HG03439 (cell line): ENCODE results near the gene DDR1.

Source experiments
- ATAC-seq: cut with Tn5 transposase; IDR thresholded peaks from one replicate; pipeline ENCODE4 v1.9.1; 2021; ENCODE audit warnings: mild to moderate bottlenecking, moderate library complexity; ENCODE audit not compliant: unreplicated experiment

Gene DDR1

DNA sequence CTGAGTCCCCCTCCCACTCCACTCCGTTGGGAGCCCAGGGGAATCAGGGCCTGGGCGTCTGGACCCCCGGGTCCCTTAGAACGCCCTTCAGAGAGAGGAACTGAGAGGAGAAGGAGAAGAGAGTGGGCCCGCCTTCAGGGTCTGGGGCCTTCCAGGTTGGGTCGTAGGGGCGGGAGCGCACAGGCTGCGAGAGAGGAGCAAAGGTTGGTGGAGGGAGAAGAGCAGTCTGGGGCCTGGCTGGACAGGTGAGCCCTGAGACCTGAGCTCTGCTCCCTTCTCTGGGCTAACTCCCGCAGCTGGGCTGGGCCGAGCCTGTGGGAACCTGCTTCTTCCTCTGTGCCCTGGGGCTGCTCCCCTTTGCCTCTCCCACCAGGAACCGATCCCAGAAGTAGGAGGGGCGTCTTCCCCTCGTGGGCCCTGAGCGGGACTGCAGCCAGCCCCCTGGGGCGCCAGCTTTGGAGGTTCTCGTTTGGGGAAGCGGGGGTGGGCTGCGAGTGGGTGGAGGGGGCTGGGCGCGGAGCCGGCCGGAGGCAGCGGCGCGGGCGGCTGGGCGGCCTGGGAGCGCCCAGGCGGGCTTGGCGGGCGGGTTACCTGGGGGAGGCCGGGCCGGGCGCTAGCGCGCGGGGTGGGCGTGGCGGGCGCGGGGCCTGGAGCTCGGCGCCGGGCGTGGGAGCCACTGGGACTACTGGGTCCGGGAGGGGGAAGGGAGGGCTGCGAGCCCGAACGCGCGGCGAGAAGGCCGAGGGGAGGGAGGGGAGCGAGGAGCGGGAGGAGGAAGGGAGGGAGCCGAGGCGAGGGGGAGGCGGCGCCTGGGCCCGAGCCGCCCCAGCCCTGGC lies at the start of gene DDR1:
TSS of gene DDR1 (plus strand) at position 835 of the 836 bp plus-strand sequence. CDS start 4,211 bp downstream, outside the sequence.
- ATAC-seq = no peak

DNA sequence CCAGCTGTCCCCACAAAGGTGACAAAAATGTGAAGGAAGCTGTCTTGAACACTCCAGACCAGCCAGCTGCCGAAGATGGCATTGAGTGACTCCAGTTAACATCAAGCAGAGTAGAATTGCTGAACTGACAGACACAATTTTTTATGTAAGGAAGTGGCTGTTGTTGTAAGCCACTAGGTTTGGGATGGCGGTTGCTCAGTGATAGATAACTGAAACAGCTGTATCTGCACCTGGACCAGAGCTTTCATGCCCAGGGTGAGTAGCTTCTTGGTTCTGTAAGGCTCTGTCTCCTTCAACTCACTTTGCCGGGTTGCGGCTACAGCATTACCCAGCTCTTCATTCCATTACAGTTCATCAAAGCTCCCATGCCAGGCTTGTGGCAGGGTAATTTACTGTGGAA lies 49.7 kb upstream of the DDR1 start:
- ATAC-seq = no peak

DNA sequence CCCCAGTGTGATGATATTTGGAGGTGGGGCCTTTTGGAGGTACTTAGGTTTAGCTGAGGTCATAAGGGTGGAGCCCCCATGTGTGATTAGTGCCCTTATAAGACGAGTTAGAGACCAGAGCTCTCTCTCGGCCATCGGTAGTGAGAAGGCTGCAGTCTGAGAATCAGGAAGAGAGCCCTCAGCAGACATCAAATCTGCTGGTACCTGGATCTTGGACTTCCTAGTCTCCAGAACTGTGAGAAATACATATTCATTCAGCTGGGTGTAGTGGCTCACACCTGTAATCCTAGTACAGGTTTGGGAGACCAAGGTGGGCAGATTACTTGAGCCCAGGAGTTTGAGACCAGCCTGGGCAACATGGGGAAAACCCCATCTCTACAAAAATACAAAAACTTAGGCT lies 48.7 kb upstream of the DDR1 start:
- no peak for ATAC-seq

DNA sequence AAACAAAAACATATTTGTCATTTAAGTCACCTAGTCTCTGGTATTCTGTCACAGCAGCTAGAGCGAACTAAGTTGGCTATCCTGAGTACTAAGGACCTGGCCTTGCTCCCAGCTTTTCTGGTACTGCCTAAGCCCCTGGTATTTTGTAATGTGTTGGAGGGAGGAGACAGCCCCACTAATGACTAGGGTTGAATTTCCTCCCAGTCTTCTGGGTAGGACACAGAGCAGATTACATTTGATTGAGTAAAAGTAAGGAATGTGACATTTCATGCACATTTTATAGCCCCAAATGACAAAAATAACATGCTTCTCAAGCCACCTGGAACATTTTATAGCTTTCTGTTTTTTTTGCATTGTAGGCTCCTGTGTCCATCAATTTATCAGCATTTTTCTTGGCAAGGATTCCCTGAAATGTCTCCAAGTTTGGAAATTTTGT lies 47.9 kb upstream of the DDR1 start:
- no peak for ATAC-seq

DNA sequence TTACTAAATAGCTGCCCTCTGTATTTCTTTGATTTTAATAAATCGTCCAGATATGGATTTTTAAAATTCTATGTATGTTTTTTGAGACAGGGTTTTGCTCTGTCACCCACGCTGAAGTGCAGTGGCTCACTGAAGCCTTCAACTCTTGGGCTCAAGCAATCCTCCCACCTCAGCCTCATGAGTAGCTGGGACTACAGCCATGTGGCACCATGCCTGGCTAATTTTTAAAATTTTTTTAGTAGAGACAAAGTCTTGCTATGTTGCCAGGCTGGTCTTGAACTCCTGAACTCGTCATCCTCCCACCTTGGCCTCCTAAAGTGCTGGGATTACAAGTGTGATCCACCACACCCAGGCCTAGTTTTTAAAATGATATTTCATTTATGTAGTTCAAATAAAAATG lies 47.4 kb upstream of the DDR1 start:
- no peak for ATAC-seq

DNA sequence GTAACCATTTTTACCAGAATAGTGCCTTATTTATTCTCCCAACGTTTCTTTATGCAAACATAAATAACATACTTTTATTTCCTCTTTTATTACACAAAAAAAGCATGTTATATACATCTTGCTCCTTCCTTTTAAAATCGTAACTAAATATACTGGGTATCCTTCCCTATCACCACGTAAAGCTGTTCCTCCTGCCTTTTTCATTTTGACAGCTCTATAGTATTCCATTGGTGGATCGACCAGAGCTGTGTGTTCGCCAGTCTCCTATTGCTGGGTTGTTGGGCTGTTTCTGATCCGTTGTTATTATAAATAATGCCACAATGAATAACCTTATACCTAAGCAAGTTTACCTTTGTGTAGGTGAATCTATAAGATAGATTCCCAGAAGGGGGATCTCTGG lies 46.9 kb upstream of the DDR1 start:
- no peak for ATAC-seq

DNA sequence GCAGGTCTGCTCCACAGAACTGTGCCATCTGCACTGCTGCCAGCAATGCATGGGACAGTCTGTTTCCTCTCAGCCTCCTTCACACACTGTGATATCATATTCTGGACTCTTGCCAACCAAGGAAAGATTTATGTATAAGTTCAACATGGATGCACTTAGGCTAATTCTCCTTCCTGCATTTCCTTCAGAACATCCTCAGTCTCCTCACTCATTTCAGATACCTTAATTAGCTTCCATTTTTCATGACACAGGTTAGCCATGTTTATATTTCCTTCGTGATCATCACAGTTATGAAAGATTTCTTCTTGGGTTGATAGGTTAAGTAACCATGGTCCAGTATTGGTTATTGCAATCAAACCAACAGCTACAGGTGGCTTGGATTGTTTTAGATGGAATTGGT lies 46.4 kb upstream of the DDR1 start:
- ATAC-seq = no peak

DNA sequence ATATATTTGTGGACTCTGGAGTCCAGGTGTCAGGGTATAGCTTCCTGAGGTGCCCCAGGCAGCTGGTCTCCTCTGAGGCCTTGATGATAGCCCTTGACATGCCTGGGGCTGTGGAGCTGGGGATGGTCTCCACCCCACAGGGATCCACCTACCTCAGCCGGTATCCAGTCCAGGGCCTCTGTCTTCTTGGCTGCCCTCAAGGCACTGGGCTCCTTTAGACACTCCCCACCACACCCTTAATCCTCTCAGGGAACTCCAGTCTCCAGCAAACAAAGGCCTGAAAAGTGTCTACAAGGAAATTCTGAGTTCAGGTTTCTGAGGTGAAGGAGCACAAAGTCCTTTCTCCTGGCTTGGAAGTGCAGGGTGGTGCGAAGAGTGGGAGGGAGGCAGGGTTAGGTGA lies 44.6 kb upstream of the DDR1 start:
- no peak for ATAC-seq

DNA sequence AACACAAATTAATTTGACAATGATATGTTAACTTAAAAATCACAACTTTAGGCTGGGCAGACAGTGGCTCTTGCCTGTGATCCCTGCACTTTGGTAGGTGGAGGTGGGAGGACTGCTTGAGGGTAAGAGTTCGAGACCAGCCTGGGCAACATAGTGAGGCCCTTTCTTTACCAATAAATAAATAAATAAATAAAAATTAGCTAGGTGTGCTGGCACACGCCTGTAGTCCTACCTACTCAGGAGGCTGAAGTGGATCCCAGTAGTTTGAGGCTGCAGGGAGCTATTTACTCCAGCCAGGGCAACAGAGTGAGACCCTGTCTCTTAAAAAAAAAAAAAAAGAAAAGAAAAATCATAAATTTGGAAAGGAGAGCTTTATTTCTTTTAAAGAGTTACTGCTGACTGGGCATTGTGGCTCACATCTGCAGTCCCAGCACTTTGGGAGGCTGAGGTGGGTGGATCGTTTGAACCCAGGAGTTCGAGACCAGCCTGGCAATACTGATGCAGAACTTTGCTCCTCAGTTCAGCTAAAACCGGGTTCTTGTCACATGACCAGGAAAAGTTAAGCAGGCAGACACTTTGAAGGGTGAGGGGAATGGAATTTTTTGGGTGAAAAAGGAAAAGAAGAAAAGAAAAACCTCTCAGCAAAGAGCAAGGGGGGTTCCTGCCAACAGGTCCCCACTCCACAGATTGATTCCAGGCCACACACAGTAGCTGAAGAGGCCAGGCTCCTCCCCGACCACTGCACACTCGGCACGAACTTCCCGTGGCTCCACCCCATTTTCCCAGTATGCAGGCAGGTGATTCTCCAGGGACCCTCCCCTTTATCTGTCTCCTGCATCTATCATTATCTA lies 44.0 kb upstream of the DDR1 start:
- ATAC-seq = no peak

DNA sequence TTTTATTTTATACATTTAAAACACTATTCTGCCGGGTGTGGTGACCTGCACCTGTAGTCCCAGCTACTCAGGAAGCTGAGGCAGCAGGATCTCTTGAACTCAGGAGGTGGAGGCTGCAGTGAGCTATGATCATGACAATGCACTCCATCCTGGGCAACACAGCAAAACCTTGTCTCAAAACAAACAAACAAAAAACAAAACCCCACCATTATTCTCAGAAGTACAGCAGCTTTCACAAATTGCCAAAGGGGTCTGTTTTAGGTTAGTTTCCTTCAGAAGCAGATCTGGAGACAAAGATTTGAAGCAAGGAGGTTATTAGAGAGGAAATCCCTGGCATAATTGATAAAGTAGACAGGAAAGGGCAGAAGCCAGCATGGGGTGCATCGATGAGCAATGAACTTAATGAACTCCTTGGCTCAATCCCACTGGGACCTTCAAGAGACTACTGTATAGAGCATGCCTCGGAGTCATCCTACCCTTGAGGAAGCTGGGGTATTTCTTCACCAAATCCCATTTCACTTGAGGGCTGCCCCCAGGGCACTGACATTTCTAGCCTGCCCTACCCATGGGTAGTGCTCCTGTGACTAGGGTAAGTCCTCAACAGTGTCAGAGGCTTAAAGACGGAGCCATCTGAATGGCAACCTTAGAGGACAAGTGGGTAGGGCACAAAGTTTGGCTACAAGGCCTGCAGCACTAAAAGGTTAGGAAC lies 43.2 kb upstream of the DDR1 start:
- no peak for ATAC-seq

DNA sequence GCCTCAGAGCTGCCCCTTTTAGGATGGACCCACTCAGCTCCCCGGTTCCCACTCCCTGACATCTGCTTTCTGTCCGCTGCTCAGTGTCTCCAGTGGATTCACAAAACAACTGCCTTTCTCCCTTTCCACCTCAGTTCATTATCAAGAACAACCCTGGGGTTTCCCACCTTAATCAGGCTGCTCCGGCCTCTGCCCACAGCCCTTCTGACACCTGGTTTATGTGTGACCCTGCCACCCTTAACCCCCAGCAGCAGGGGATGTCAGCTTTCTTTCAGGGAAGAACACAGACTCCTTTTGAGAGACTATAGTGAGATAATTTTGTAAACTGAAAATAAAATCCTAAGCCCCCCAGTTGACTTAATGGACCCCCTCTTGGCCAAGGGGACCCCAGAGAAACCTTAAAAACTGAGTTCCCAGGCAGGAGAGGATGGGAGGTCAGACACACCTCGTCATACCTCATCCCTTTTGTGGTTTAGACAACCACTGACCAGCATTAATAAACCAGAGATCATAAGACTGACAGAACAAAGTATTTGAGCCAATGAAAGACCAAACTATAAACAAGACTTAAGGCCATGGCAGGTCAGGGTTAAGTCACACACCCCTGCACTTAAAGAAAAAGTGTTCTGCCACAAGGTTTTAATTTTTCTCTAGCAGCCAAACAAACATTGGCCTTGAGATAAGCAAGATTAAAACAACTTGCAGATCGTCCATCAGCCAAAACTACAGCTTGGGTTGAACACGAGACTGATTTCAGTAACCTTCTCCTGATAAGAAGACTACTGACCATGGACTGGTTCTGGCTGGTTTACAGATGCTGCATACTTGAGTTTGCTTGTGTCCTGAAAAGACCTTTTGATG lies 42.4 kb upstream of the DDR1 start:
- ATAC-seq = no peak

DNA sequence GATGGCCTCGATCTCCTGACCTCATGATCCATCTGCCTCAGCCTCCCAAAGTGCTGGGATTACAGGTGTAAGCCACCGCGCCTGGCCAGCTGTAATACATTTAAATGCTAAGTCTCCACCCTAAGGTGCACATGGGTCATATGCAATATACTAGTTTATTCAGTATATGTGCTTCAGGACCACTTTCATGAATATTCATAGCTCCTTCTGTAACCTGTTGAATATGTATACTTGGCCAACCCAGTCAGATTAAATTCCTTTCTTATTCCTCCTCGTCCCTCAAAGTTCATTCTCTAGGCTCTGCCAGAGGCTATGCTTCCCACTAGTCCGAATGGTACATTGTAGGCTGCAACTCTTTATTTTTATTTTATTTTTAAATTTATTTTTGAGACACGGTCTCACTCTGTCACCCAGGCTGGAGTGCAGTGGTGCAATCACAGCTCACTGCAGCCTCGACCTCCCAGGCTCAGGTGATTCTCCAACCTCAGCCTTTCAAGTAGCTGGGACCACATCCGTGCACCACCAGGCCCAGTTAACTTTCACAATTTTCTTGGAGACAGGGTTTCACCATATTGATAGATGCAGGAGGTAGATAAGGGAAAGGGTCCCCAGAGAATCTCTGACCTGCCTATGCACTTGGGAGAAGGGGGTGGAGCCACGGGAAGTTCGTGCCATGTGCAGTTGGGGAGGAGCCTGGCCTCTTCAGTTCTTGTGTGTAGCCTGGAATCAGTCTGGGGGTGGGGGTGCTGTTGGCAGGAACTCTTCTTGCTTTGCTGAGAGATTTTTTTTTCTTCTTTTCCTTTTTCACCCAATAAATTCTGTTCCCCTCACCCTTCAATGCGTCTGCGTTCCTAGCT lies 41.3 kb upstream of the DDR1 start:
- ATAC-seq = no peak

DNA sequence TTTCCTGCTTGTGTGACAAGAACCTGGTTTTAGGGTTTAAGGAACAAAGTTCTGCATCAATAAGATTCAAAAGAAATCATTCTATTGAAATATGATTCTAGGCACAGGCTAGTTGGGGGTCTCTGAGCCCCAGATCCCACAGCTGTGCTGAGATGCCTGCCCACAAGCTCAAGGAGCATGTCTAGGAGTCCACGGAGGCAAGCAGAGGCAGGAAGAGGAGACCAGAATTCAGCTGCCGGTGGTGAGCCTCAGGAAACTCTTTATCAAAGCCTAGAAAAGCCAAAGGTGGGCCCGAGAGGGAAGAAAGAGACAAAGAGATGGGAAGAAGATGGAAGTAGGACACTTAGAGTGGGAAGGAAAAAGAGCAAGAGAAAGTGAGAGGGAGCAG lies 40.7 kb upstream of the DDR1 start:
- ATAC-seq = no peak

DNA sequence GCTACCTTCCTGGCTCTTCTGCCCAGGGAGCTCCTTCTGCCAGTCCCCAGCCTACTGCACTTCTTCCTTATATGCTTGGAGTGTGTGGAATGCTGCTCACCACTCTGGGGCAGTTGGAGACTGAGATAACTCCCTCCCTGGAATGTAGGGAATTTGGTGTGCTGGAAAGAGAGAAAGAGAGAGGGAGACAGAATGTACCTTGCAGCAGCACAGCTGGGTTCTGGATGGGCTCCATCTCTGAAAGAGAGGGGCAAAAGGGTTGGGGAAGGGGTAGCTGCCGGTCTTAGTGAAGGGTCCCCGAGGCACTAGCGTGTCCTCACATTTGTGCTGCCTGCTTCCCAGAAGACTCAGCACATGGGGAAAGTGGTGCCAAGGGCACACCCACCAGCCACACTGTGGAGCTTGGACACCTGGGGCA lies 40.2 kb upstream of the DDR1 start:
- ATAC-seq = no peak

DNA sequence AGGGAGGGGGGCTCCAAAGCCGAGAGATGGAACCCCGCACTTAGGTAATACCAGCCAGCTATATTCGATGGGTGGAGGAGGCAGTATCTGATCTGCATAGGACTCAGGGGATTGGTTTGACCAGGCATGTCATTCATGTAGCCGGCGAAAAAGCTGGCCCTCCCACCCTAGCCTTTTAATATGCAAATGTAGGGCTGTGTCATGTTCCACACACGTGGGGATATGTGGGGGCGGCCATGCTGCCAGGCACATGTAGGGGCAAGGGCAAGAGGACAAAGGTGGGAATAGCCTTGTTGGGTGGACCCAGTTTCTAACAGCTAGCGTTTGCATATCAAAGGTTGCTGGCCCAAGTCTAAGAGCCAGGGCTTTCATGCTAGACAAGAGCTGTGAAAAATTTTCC lies 39.1 kb upstream of the DDR1 start:
- ATAC-seq = no peak

DNA sequence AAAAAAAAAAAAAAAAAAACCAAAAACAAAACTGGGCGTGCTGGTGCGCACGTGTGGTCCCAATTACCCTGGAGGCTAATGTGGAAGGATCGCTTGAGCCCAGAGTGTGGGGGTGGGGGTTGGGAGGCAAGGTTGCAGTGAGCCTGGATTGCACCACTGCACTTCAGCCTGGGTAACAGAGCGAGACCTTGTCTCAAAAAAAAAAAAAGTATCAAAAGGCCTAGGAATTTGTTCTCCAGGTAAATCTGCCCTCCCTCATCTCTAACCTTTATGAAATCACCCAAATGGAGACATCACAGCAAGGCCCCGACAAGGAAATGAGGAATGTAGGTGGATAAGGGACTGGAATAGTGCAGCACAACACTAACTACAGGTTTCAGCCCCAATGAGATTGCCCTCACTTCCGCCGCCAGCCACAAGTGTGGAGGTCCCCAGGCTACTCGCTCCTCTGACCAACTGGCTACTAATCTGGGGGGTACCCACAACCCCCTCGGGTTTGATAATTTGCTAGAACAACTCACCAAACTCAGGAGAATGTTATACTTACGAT lies 36.8 kb upstream of the DDR1 start:
- ATAC-seq = no peak

DNA sequence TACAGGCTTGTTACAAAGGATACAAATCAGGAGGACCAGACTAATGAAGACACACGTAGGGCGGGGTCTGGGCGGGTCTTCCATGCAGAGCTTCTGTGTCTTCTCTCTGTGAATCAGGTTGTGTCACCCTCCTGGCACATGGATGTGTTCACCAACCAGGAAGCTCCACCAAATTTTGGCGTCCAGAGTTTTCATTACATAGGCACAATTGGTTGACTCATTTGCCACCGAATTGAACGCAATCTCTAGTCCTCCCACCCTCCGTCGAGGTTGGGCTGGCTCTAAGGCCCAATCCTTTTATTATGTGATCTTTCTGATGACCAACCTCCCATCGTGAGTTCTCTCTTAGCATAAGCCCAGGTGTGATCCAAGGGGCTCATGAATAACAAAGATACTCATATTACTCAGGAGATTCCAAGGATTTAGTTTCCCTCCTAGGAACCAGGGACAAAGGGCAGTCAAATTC lies 36.3 kb upstream of the DDR1 start:
- no peak for ATAC-seq

DNA sequence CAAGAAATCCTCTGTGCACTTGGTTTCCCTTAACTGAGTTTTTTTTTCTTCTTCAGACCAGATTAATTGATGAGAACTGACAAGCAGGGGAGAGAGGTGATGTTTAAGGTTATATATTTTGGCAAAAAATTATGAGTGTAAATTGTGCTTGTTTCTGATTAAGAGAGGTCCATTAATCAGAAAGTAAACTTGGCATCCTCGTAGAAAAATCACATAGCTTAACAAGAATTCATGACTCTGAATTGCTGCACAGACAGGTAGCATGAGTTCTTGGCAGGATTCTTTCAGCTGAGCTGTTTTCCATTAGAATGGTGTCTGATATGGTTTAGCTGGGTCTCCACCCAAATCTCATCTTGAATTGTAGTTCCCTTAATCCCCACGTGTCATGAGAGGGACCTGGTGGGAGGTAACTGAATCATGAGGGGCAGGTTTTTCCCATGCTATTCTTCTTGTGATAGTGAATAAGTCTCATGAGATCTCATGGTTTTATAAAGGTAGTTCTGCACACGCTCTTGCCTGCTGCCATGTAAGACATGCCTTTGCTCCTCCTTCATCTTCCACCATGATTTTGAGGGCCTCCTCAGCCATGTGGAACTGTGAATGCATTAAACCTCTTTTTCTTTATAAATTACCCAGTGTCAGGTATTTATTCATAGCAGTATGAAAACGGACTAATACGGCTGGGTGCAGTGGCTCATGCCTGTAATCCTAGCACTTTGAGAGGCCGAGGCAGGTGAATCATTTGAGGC lies 34.2 kb upstream of the DDR1 start:
- no peak for ATAC-seq
